K562 (cell line): ENCODE results near the gene BHLHE40. TPM values are rescaled to one million over a fixed set of nuclear protein-coding genes. Genes with fewer than 3 reads are reported as not detected.

Source experiments
- ASH1L ChIP-seq: fragments of 450-650 bp; IDR thresholded peaks from 2 replicates; pipeline ENCODE4 v1.6.1; 2018; ENCODE audit warnings: borderline replicate concordance, mild to moderate bottlenecking, low read depth; ENCODE audit not compliant: partially characterized antibody
- ATF1 ChIP-seq, 2 experiments: fragments of 450-650 bp in 1 of 2; IDR thresholded peaks; 2 replicates each; pipeline ENCODE4 v1.6.1; 2016; ENCODE audit warnings: missing compliant biosample characterization in 1 of 2, missing genetic modification characterization in 1 of 2
- BACH1 ChIP-seq: fragments of 200-800 bp; sonication (Bioruptor generic); IDR thresholded peaks from 2 replicates; pipeline ENCODE4 v1.6.1; 2016; ENCODE audit warnings: missing genetic modification characterization, missing compliant biosample characterization
- BRD4 ChIP-seq: fragments of 200-600 bp; sonication (generic); IDR thresholded peaks from 2 replicates; pipeline ENCODE4 v1.6.1; 2017; ENCODE audit warnings: inconsistent platforms
- DPF2 ChIP-seq: fragments of 450-650 bp; IDR thresholded peaks from 2 replicates; pipeline ENCODE4 v1.6.1; 2016
- ELF1 ChIP-seq: fragments of 200-800 bp; sonication (Bioruptor generic); IDR thresholded peaks from 2 replicates; pipeline ENCODE4 v1.6.1; 2016; ENCODE audit warnings: missing genetic modification characterization, missing compliant biosample characterization
- EZH2 ChIP-seq: IDR thresholded peaks from 2 replicates; pipeline ENCODE4 v1.6.1; 2012; ENCODE audit warnings: low read depth, mild to moderate bottlenecking, inconsistent platforms, low read length, borderline replicate concordance
- ILF3 ChIP-seq: fragments of 450-650 bp; IDR thresholded peaks from 2 replicates; pipeline ENCODE4 v1.6.1; 2018; ENCODE audit warnings: antibody characterized with exemption, mild to moderate bottlenecking, moderate library complexity, borderline replicate concordance
- NR2C2 ChIP-seq, 2 experiments: fragments of 200-800 bp in 1 of 2; sonication (Bioruptor generic) in 1 of 2; sonication (generic) in 1 of 2; formaldehyde crosslinking in 1 of 2; IDR thresholded peaks; 2 replicates each; pipeline versions ENCODE4 v1.6.1 to v1.8.0; 2016 to 2022; ENCODE audit warnings: mild to moderate bottlenecking in 1 of 2, missing compliant biosample characterization in 1 of 2, missing genetic modification characterization in 1 of 2, missing genetic modification reagents in 1 of 2
- PHF8 ChIP-seq: fragments of 200-600 bp; sonication (generic); IDR thresholded peaks from 2 replicates; pipeline ENCODE4 v1.6.1; 2012; ENCODE audit warnings: mixed run types, mild to moderate bottlenecking, inconsistent platforms, low read length, moderate library complexity, borderline replicate concordance
- RBM34 ChIP-seq: fragments of 200-400 bp; formaldehyde crosslinking; IDR thresholded peaks from 2 replicates; pipeline ENCODE4 v1.6.1; 2018; ENCODE audit warnings: low read length, borderline replicate concordance; ENCODE audit not compliant: insufficient read depth
- TAF1 ChIP-seq: IDR thresholded peaks from 2 replicates; pipeline ENCODE4 v1.6.1; 2011; ENCODE audit warnings: mild to moderate bottlenecking, low read length, moderate library complexity; ENCODE audit not compliant: insufficient read depth, control insufficient read depth, severe bottlenecking; ENCODE audit errors: extremely low read depth
- TCF7L2 ChIP-seq: fragments of 150-350 bp; IDR thresholded peaks from 2 replicates; pipeline ENCODE4 v1.6.1; 2016; ENCODE audit warnings: low read depth, mild to moderate bottlenecking, low read length, moderate library complexity
- THAP7 ChIP-seq: fragments of 250-450 bp; sonication (Bioruptor Pico); IDR thresholded peaks from 2 replicates; pipeline ENCODE4 v1.5.0; 2021
- ZFP30 ChIP-seq: fragments of 250-450 bp; sonication (Bioruptor Pico); IDR thresholded peaks from 2 replicates; pipeline ENCODE4 v1.8.0; 2022; ENCODE audit warnings: moderate library complexity, mild to moderate bottlenecking, inconsistent platforms, borderline replicate concordance
- ZFPM2 ChIP-seq: fragments of 250-450 bp; sonication (Bioruptor Pico); IDR thresholded peaks from 2 replicates; pipeline ENCODE4 v1.5.1; 2022; ENCODE audit warnings: mild to moderate bottlenecking
- ZNF121 ChIP-seq: sonication (generic); formaldehyde crosslinking; conservative IDR thresholded peaks from 2 replicates; pipeline ENCODE4 v1.8.0; 2022; ENCODE audit warnings: missing genetic modification reagents
- ZNF146 ChIP-seq: IDR thresholded peaks from one replicate; pipeline ENCODE4 v1.6.1; 2018; ENCODE audit warnings: missing compliant biosample characterization; ENCODE audit not compliant: unreplicated experiment
- ZNF311 ChIP-seq: fragments of 250-450 bp; sonication (Bioruptor Pico); IDR thresholded peaks from 2 replicates; pipeline ENCODE4 v1.4.0; 2020; ENCODE audit warnings: mild to moderate bottlenecking, moderate library complexity
- ZNF316 ChIP-seq: fragments of 450-650 bp; IDR thresholded peaks from 2 replicates; pipeline ENCODE4 v1.6.1; 2016
- ZNF717 ChIP-seq: fragments of 250-450 bp; sonication (Bioruptor Pico); IDR thresholded peaks from 2 replicates; pipeline ENCODE4 v1.5.0; 2021
- ZNF778 ChIP-seq: fragments of 450-650 bp; formaldehyde crosslinking; IDR thresholded peaks from 2 replicates; pipeline ENCODE4 v1.4.0; 2020; ENCODE audit warnings: mild to moderate bottlenecking, moderate library complexity
- polyA plus RNA-seq, 8 experiments: library from polyadenylated mRNA; depleted of rRNA in 4 of 8; stranded (reverse) in 5 of 8; unstranded in 3 of 8; fragments of >200 nt; fragmentation: Nextera tagmentation in 2 of 8; fragmentation: Illumina TruSeq in 1 of 8; extraction: Ambion mirVana in 2 of 8; extraction: Trizol in 1 of 8; gene quantifications; 2 replicates each; pipeline versions ENCODE4 v1.2.1 to v1.2.3, GENCODE V29; 2011 to 2014; ENCODE audit warnings: inconsistent platforms in 1 of 8, missing spikeins in 1 of 8
- total RNA-seq, 7 experiments: library from RNA; depleted of rRNA in 6 of 7; stranded (reverse); fragments of >200 nt in 6 of 7; fragmentation: Illumina TruSeq in 2 of 7; extraction: Trizol in 2 of 7; gene quantifications; 2 replicates each; pipeline versions ENCODE4 v1.2.1 to v1.2.3, GENCODE V29; 2011 to 2021; ENCODE audit warnings: low replicate concordance in 1 of 7
- TF ChIP-seq, protein P1 (sequence below): fragments of 250-450 bp; sonication (Bioruptor Pico); IDR thresholded peaks from 2 replicates; pipeline ENCODE4 v1.4.0; 2020; ENCODE audit warnings: mild to moderate bottlenecking, moderate library complexity
- TF ChIP-seq, protein P2 (sequence below): sonication (generic); formaldehyde crosslinking; IDR thresholded peaks from 2 replicates; pipeline ENCODE4 v1.8.0; 2023; ENCODE audit warnings: mild to moderate bottlenecking, missing genetic modification reagents

Gene BHLHE40
- total and polyA plus RNA-seq, 9 of the 15 experiments (the other 6 are each of a cell fraction or from before 2014, with no cell fraction given): 12.0 to 83.9 (median 31.4) TPM

DNA sequence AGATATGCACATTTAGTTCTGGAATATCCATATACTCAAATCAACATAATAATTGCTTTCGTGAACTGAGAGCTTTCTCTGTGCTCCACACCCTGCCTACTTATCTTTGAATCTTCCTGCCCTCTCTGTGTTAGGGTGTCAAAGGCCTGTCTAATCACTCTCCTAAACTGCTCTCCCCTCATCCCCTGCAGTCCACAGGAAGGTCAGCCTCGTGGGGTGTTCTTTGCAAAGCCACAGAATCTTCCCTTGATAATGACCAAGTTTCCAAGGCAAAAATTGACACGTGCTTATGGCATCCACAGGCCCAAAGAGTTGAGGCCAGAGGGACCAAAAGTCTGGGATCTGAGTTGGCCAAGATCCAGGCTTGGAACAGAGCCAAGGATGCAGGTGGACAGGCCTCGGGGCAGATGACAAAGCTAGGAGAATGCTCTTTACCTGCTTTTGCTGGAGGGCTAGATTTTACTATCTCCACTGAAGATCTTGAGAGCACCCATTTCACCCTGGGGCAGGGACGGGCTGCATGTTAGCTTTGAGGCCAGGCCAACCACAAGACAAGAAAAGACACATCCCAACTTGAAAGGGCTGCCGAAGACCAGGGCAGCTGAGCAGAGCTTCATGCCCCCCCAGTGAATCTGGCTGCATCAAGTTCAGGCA, 20.4 kb downstream of the BHLHE40 start (continued):
- no peak for TF ChIP-seq ZNF121 (CRISPR knock-in tag)
- no peak for TF ChIP-seq TCF7L2
- peak; percentile 50; the same call in 1 of the 2 replicates for TF ChIP-seq DPF2
- TF ChIP-seq ZNF311 (CRISPR knock-in tag): peak; percentile 79
- no peak for TF ChIP-seq THAP7 (CRISPR knock-in tag)
- TF ChIP-seq ZFPM2 (CRISPR knock-in tag): no peak
- no peak for TF ChIP-seq BACH1 (tag)
- TF ChIP-seq ATF1 (CRISPR knock-in tag; IDR thresholded peaks at IDR 0.05): no peak
- peak; percentile 34; the same call in 1 of the 2 replicates for TF ChIP-seq ATF1 (tag; IDR thresholded peaks at IDR 0.05)
- TF ChIP-seq, protein P1, sequence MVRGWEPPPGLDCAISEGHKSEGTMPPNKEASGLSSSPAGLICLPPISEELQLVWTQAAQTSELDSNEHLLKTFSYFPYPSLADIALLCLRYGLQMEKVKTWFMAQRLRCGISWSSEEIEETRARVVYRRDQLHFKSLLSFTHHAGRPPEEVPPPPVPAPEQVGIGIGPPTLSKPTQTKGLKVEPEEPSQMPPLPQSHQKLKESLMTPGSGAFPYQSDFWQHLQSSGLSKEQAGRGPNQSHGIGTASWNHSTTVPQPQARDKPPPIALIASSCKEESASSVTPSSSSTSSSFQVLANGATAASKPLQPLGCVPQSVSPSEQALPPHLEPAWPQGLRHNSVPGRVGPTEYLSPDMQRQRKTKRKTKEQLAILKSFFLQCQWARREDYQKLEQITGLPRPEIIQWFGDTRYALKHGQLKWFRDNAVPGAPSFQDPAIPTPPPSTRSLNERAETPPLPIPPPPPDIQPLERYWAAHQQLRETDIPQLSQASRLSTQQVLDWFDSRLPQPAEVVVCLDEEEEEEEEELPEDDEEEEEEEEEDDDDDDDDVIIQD (CRISPR knock-in tag): no peak
- TF ChIP-seq TAF1: no peak
- TF ChIP-seq ELF1: no peak
- TF ChIP-seq RBM34: no peak
- no peak for TF ChIP-seq ZFP30 (CRISPR knock-in tag)
- TF ChIP-seq BRD4: no peak
- TF ChIP-seq PHF8: no peak
- TF ChIP-seq ZNF316: no peak
- TF ChIP-seq ZNF717 (CRISPR knock-in tag): no peak
- no peak for TF ChIP-seq ZNF778 (CRISPR knock-in tag)
- no peak for TF ChIP-seq ASH1L
- TF ChIP-seq EZH2: no peak
- TF ChIP-seq ILF3: no peak
- TF ChIP-seq, protein P2, sequence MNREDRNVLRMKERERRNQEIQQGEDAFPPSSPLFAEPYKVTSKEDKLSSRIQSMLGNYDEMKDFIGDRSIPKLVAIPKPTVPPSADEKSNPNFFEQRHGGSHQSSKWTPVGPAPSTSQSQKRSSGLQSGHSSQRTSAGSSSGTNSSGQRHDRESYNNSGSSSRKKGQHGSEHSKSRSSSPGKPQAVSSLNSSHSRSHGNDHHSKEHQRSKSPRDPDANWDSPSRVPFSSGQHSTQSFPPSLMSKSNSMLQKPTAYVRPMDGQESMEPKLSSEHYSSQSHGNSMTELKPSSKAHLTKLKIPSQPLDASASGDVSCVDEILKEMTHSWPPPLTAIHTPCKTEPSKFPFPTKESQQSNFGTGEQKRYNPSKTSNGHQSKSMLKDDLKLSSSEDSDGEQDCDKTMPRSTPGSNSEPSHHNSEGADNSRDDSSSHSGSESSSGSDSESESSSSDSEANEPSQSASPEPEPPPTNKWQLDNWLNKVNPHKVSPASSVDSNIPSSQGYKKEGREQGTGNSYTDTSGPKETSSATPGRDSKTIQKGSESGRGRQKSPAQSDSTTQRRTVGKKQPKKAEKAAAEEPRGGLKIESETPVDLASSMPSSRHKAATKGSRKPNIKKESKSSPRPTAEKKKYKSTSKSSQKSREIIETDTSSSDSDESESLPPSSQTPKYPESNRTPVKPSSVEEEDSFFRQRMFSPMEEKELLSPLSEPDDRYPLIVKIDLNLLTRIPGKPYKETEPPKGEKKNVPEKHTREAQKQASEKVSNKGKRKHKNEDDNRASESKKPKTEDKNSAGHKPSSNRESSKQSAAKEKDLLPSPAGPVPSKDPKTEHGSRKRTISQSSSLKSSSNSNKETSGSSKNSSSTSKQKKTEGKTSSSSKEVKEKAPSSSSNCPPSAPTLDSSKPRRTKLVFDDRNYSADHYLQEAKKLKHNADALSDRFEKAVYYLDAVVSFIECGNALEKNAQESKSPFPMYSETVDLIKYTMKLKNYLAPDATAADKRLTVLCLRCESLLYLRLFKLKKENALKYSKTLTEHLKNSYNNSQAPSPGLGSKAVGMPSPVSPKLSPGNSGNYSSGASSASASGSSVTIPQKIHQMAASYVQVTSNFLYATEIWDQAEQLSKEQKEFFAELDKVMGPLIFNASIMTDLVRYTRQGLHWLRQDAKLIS (CRISPR knock-in tag): no peak
- TF ChIP-seq ZNF146 (CRISPR knock-in tag): no peak
- no peak for TF ChIP-seq NR2C2 (CRISPR knock-in tag; IDR thresholded peaks at IDR 0.05)
- TF ChIP-seq NR2C2 (tag; IDR thresholded peaks at IDR 0.05): peak; percentile 75; the same call in 1 of the 2 replicates
